Endothelial cell of umbilical vein (primary cell): ENCODE data around the gene NDRG2.

Experiments
- CTCF ChIP-seq, 2 donors: IDR thresholded peaks; 1 replicate in 1 of 2; 2 replicates in 1 of 2; pipeline ENCODE4 v1.5.1; 2011; ENCODE audit warnings: low read length in 2 of 2, mild to moderate bottlenecking in 2 of 2, moderate library complexity in 2 of 2, control low read depth in 1 of 2, inconsistent platforms in 1 of 2, low read depth in 1 of 2; ENCODE audit not compliant: insufficient read depth in 1 of 2; ENCODE audit errors: extremely low read depth in 1 of 2
- GATA2 ChIP-seq: IDR thresholded peaks from 2 replicates; pipeline ENCODE4 v1.7.0; 2011; ENCODE audit warnings: low read depth, mild to moderate bottlenecking, moderate library complexity, mixed read lengths, low read length; ENCODE audit not compliant: insufficient read length, insufficient read depth
- JUN ChIP-seq: IDR thresholded peaks from 2 replicates; pipeline ENCODE4 v1.6.1; 2011; ENCODE audit warnings: borderline replicate concordance, low read depth; ENCODE audit not compliant: insufficient read length, insufficient read depth
- MAX ChIP-seq: IDR thresholded peaks from 2 replicates; pipeline ENCODE4 v1.6.1; 2011; ENCODE audit not compliant: insufficient read depth, insufficient read length
- MYC ChIP-seq: IDR thresholded peaks from one replicate; pipeline ENCODE4 v1.6.1; 2011; ENCODE audit warnings: mild to moderate bottlenecking, low read depth, low read length
- POLR2A ChIP-seq: IDR thresholded peaks from 2 replicates; pipeline ENCODE4 v1.6.1; 2012; ENCODE audit warnings: low read depth, mild to moderate bottlenecking, control low read depth, low read length
- POLR2AphosphoS5 ChIP-seq: IDR thresholded peaks from 2 replicates; pipeline ENCODE4 v1.6.1; 2012; ENCODE audit warnings: low read depth, mild to moderate bottlenecking, control low read depth, low read length, moderate library complexity; ENCODE audit not compliant: insufficient read depth

DNA sequence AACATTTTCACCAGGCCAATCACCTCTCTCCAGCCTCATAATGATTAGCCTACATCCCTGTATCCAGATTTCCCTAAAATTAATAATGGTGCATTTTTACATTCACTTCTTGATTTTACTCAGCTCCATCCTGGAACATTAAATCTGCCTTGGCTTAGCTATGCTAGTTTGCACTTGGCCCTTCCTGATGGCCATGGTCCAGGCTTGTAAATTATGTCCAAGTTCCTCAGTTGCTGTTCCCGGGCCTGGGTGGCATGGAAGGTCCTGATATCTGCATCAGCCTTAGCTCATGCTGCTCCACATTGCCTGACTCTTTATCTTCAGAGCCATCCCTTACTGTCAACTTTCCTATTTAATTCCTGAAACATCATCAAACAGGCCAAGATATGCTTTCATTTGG lies 46.2 kb downstream of the NDRG2 start:
- no peak for TF ChIP-seq CTCF (IDR thresholded peaks at IDR 0.05; ENCODE audit: extremely low read depth in 1 of 2, insufficient read depth in 1 of 2, low read depth in 1 of 2, low read length in 2 of 2)
- TF ChIP-seq MYC, result no peak
- no peak for TF ChIP-seq POLR2A
- TF ChIP-seq MAX, result no peak
- no peak for TF ChIP-seq POLR2AphosphoS5
- TF ChIP-seq JUN, result no peak
- TF ChIP-seq GATA2, result no peak
